ENCODE data around the gene DGKQ.
A peak's percentile ranks its signal among the peaks of the same experiment; 100 is the strongest.
"Not testable (repeated sequence)": the region's sequence is repeated elsewhere in the genome, so short reads cannot be mapped to it uniquely, and the experiment has no call there.

Gene DGKQ

DNA sequence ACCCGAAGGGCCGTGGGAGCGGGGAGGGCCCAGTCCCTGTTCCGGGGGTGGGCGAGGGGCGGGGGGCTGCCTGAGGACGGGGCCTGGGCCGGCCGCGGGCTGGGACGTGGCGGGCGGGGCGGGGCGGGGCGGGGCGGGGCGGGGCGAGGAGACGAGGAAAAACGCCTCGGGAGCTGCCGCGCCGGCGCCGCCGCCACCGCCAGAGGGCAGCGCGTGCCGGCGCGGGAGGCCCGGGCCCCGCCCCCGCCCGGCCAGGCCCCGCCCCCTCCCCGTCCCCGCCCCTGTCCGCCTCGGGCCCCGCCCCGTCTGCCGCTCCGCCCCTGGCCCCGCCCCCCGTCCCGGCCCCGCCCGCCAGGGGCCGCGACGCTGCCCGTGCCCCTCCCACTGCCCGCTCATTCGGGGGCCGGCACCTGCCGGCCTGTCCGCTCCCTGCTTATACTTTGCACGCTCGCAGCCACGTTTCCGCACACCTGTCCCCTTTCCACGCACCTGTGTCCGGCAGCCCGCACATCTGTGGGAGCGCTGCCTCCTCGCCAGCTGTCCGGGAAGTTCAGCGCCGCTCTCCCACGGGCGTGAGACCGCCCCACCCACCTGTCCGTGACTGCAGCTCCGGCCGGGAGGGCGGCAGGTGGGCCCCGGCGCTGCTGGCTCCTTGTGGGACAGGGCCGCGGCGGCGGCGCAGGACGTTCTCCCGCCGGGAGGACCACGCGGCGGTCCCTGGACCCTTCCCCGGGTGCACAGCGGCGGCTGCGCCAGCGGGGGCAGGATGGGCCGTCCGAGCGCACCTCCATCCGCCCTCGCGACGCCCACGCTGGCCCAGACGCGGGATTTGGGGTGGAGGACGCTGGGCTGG lies 36.4 kb upstream of the DGKQ start:
- peak; percentile 24 for DNase-seq (ENCODE audit: low read depth)

DNA sequence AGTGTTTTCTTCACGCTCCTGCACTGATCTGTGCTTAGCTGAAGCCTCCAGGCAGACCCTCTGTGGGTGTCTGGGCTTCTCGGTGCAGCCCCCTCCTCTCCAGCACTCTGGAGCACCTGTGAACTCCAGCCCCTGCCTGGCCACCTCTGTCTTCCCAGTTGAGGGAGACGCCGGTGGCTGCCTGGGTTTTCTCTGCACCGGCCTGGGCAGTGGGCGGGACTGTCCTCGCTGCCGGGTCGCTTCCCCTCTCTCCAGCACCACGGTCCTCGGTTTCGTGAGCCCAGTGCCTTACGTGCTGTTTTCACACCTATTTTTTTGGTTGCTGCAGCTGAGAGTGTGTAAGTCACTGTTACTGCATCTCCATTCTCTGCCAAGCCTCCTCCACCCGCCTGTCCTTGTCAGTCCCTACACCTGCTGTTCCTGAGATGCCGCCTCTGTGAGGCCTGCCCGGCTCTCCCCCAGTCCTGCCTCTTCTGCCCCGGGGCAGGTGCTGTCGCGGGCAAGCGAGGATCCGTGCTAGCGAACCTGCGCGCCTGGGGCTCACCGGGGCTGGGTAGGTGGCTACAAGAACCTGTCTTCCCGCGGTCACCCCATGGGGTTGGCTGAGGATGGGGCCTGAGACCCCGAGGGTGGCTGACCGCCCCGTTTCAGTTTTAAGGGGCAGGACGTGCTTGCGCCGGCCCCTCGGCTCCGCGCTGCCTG lies 35.6 kb upstream of the DGKQ start:
- no peak for DNase-seq (ENCODE audit: low read depth)

DNA sequence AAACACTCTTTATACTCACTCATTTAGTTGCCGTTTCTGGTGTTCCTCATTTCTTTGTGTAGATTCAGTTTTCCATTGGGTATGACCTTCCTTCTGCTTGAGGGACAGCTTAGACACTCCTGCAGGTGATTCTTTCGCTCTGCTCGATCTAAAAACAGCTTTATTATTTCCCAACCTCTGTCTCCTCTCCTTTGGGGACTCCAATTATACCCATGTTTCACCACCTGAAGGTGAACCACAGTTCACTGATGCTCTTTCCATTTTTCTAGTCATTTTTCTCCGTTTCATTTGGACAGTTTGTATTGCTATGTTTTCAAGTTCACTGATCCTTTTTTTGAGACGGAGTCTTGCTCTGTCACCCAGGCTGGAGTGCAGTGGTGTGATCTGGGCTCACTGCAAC lies 33.5 kb upstream of the DGKQ start:
- DNase-seq (ENCODE audit: low read depth) = no peak

DNA sequence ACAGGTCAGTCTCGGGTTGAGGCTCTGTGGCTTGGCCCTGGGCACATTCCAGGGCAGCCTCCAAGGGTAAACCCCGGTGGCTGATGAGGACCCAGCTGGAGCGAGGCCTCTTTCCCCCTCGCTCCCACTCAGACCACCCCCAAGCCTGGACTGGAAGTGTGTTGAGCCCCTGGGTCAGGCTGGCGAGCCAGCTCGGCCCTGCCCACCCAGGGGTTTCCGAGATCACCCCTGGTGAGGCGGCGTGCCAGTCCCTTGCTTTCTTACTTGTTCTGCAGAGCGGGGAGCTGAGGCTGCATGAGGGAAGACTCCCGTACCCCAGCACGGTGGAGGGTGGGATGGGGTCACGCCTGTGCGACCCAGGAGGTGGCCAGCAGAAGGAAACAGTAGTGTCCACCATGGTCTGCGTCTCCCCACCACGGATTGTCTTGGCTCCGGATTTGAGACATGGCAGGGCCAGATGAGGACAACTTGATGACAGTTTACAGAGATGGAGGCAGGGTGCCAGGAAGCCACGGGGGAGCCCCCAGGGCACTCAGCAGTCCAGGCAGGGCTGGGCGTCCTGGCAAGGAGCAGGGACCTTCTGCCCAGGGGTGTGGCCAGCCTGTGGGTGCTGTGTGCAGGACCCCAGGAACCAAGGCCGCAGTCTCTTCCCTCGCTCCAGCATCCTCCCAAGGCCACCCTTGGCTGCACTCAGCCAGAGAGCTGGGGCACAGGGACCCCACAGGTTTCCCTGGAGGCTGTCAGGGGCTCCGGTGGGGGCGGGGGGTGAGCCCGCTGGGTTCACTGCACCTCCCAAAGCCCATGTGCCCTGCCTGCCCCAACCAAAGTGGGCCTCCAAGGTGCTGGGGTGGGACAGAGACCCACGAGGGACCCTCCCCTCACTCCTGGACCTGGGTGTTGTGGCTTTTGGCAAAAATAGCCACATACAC lies 31.5 kb upstream of the DGKQ start:
- no peak for DNase-seq (ENCODE audit: low read depth)

DNA sequence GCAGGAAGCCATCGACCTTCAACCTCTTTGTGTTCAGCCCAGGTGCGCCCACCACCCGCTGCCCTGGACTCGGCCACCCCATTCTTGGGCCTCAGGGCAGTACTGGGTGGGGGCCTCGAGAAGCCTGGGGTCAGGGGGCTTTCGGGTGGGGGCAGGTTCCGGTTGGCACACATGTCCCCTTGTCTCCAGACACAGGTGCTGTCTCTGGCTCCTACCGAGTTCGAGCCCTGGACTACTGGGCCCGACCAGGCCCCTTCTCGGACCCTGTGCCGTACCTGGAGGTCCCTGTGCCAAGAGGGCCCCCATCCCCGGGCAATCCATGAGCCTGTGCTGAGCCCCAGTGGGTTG lies 30.7 kb upstream of the DGKQ start:
- DNase-seq (ENCODE audit: low read depth) = no peak

DNA sequence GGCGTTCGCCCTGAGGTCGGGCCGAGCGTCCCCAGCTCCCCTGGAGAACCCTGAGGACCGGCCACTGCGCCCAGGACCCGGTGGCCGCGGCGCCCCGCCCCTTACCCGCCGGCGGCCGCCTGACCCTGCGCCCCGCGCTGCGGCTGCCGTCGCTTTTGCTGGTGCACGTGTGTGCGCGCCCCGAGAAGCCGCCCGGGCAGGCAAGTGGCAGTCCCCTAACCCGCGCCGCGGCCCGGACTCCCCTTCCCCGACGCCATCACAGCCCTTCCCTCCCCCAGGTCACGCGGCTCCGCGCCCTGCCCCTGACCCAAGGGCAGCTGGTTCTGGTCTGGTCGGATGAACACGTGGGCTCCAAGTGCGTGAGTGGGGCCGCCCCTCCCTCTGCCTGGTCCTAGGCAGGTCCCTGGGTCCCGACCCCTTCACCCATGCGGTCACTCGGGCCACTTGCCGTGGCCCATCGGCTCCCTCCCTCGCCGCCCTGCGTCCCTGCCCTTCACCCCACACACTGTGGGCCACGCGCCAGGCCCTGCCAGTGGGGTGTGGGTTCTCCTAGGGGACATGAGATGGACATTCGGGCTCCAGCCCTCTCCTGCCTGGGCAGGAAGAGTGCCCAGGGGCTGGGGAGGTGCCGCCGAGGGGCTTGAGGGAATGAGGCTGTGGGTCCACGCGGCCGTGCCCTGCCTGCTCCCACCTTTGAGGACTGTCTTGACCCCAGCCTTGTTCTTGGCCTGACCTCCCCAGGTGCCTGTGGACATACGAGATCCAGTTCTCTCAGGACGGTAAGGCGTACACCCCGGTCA lies 30.1 kb upstream of the DGKQ start:
- no peak for DNase-seq (ENCODE audit: low read depth)

DNA sequence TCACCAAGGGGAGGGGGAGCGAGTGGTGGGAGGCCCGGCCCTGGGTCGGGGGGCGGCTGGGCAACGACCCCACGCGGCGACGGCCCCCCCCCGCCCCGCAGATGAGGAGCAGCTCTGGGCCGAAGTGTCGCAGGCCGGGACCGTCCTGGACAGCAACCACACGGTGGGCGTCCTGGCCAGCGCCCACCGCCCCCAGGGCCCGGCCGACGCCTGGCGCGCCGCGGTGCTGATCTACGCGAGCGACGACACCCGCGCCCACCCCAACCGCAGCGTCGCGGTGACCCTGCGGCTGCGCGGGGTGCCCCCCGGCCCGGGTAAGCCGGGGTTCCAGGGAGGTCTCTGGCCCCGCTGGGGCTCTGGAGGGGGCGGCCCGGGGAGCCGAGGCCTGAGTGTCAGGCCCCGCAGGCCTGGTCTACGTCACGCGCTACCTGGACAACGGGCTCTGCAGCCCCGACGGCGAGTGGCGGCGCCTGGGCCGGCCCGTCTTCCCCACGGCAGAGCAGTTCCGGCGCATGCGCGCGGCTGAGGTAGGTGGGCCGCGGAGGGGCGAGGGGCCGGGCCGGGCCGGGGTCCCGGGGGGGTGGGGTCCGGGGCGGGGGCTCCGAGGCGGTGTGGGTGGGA lies 29.4 kb upstream of the DGKQ start:
- no peak for DNase-seq (ENCODE audit: low read depth)

DNA sequence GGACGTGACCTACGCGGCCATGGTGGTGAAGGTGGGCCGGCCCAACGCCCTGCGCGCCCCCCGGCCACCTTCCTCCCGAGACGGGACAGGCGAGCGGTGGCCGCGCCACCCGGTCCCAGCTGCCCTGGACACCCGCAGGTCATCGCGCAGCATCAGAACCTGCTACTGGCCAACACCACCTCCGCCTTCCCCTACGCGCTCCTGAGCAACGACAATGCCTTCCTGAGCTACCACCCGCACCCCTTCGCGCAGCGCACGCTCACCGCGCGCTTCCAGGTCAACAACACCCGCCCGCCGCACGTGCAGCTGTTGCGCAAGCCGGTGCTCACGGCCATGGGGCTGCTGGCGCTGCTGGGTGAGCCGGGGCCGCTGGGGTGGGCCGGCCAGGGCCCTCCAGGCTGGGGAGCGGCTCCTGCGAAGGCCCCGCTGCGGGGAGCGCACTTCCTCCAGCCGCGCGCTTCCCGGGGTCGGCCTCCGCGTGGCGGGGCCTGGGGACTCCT lies 28.8 kb upstream of the DGKQ start:
- DNase-seq (ENCODE audit: low read depth) = no peak

DNA sequence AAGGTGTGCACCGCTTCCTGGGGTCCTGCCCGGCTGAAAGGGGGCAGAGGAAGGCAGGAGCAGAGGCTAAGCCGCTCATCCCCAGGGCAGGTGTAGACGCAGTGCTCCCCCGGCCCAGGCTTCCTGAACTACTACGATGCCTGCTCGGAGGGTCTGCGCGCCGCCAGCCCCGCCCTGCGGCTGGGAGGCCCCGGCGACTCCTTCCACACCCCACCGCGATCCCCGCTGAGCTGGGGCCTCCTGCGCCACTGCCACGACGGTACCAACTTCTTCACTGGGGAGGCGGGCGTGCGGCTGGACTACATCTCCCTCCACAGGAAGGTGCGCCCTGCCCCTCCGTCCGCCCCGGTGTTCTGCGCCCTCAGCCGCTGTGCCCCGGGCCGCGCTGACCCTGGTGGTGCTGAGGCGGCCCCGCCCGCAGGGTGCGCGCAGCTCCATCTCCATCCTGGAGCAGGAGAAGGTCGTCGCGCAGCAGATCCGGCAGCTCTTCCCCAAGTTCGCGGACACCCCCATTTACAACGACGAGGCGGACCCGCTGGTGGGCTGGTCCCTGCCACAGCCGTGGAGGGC lies 28.3 kb upstream of the DGKQ start:
- DNase-seq (ENCODE audit: low read depth) = no peak

DNA sequence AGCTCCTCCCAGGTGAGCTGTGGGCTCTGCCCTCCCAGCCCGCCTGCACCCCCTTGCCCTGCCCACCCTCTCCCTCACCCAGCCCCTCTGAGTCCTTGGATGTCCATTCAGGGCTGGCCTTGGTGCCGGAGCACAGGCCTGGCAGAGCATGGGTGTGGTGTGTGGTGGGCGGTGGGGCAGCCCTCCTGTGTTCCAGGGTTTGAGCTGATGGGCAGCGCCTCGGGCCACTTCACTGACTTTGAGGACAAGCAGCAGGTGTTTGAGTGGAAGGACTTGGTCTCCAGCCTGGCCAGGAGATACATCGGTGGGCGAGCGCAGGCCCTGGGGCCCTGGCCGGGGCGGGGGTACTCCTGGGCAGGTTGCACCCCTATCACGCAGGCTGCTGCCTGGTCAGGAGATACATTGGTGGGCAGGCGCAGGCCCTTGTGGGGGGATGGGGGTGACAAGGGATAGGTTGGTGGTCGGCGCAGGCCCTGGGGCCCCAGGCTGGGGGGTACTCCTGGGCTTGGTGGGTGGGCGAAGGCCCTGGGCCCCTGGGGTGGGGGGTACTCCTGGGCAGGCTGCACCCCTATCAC lies 27.4 kb upstream of the DGKQ start:
- no peak for DNase-seq (ENCODE audit: low read depth)

DNA sequence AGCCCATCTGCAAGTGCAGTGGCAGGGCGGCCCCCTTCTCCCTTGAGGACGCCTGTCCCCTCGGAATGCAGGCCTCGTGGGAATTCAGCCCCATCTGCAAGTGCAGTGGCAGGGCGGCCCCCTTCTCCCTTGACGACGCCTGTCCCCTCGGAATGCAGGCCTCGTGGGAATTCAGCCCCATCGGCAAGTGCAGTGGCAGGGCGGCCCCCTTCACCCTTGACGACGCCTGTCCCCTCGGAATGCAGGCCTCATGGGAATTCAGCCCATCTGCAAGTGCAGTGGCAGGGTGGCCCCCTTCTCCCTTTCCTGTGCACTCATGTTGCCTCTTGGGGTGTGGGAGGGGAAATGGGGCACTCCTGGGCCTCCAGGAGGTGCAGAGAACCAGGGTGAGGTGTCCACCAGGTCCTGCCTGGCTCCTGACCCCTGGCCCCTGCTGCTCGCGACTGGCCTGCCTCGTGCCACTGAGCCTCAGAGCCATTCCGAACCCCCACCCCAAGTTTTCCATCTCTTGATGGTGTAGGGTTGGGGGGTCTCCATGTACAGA lies 26.6 kb upstream of the DGKQ start:
- DNase-seq (ENCODE audit: low read depth) = no peak

DNA sequence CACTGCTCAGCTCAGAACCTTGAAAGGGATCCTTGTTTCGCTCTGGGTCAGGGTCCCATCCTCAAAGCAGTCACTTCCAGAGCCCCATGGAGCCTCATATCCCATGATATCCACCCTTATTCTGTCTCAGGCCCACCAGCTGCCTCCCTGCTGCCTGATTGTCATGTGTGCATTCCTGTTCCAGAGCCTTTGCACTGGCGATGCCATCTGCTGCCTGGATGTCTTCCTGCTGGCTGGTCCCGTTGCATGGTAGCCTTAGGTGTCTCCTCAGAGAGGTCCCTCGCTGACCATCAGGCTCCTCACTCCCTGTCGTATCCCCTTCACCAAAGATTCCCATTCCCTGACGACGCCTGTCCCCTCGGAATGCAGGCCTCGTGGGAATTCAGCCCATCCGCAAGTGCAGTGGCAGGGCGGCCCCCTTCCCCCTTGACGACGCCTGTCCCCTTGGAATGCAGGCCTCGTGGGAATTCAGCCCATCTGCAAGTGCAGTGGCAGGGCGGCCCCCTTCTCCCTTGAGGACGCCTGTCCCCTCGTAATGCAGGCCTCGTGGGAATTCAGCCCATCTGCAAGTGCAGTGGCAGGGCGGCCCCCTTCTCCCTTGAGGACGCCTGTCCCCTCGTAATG lies 26.0 kb upstream of the DGKQ start:
- not testable (repeated sequence) for DNase-seq (ENCODE audit: low read depth)

DNA sequence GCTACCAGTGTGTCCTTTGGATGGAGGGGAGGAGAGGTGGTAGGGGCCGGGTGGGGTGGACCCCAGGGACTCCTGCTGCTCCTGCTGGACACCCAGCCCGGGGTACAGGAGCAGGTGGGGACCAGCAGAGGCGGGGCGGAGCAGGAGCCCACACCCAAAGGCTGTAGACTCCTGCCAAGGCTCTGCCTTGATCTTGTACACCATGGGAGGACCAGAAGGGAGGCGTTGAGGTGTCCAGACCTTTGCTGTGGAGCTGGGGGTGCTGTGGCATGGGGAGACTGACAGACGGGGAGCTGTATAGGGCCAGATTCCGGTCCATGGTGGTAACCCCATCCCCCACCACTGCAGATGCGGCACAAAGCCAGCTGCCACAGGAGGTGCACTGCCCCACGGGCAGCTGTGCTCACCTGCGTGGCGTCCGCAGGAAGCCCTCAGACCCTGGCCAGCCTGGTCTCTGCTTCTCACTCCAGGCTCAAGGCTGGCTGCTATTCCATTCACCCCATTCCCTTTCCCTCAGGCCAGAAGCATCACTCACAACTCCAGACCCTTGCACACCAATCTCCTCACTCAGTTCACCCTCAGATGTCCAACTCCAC lies 24.8 kb upstream of the DGKQ start:
- no peak for DNase-seq (ENCODE audit: low read depth)

DNA sequence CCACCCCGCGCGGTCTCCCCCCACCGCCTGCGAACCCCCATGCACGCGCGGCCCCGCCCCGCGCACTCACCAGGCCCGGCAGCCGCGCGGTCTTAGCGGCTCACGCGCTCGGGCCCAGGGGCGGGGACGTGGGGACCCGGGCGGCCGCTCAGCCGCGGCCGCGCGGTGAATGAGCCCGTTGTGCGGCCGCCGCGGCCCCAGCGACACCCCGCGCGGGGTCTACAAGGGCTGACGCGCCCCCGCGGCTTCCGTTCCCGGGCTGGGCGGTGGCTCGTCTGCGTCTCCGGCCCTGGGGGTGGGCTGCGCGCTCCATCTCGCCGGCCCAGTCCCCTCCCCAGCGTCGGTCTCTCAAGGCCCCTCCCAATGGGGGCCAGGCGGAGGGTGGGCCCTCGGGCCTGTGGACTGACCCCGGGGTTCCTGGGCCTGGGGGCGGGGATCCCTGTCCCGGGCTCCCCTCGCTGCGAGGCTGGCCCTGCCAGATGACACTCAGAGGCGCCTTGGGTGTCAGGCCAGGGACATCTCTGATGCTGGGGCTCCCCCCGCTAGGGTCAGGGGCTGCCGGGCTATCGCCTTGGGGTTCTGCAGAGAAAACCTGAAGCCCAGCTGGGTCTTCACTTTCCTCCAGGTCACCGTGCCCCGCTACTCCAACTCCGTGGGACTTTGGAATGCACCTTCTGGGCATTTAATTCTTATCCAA lies 24.2 kb upstream of the DGKQ start:
- no peak for DNase-seq (ENCODE audit: low read depth)

DNA sequence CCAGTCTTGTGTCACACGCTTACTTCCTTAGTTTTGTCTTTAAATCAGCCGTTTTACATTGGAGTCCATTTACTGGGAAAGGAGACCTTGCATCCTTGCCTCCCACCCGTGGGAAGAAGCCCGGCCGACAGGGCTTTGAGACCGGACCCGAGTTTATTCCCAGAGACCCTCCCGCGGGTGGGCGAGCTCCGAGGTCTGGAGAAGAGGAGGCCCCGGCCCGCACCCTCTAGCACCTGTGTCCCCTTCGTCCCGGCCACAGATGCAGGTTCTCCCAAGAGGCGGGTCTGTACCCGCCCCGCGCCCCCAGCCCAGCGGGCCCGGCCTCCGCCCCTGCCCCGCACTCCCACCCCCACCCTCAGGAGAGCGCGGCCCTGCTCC lies 23.6 kb upstream of the DGKQ start:
- no peak for DNase-seq (ENCODE audit: low read depth)

DNA sequence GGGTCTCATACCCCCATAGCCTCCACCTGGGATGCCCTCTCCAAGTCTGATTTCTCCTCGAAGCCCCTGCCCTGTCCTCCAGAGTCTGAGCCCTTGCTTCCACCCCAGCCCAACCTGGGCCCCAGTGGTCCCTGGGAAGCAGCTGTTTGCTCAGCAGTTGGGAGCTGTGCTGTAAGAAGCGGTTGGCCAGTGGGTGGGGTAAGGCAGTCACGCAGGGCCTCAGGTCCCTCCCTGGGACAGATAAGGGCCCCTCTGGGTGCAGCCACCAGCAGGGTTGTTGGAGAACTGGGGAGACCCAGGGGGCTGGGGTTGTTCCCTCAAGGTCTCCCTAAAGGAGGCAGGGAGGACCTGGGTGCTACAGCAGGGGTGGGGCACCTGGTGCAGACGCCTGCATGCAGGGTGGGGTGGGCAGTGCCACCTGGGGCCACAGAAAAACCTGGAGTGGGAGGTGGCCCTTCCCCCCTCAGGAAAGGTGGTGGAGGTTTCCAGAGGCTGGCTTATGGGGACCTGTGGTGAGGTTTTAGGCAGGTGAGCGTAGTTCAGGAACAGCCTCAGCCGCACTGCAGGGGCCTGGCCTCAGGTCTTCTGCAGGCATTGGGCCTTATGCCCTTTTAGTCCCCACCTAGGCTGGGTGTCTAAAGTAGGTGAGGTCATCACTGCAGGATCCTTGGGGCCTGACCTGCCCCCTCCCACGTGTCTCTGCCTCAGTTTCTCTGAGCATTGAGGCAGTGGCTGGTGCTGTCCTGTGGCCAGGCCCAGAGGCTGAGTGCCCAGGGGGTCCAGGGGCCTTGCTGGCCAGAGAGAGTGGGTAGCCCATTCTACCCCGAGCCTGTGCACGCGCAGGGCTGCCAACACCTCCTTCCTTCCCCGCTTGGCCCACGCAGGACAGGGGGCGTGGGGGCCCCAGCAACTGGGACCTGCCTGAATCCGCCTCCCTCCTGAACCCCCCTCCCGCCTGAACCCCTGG lies 22.9 kb upstream of the DGKQ start:
- no peak for DNase-seq (ENCODE audit: low read depth)

DNA sequence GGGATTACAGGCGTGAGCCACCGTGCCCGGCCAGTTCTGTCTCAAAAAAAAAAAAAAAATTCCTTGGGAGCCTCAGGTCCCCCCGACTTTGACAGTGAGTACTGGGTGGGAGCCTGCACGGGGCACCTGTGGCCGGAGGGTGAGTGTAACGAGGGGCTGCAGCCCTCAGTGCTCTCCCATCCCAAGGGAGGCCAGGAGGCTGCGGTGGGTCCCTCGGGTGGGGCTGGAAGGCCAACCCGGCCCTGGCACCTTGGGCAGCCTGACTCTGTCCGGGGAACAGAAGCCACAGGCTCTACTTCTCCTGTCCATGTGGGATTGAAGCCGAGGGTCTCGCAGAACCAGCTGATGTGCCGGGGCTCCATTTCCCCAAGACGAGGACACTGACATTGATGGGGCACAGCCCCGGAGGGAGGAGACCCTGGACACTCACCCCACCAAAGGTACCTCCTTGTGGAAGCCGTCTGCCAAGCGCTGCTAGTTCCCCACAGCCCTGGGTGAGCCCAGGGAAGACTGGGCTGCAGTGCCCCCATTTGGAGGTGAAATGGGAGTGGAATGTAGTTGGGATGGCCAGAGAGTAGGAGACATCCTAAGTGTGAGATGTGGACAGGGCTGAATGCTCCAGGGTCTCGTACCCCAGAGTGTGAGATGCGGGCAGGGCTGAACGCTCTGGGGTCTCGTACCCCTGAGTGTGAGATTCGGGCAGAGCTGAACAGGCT lies 22.1 kb upstream of the DGKQ start:
- DNase-seq (ENCODE audit: low read depth) = no peak

Data from fibroblast of gingiva (primary cell).